ENCODE results near the gene TANK.

The TANK gene

GRCh38 chr2:161209902-161210301 is 49.7 kb downstream of the TANK start:
- no peaks in the 10 kb centered on the region for H3K9me3 ChIP-seq (ENCODE audit: insufficient read depth, low read length)
- no peak overlapping the region for H3K9ac ChIP-seq (ENCODE audit: low read length)
- H3K27ac ChIP-seq (ENCODE audit: low read depth, low read length), result no peak overlapping the region
- TF ChIP-seq, protein P1, sequence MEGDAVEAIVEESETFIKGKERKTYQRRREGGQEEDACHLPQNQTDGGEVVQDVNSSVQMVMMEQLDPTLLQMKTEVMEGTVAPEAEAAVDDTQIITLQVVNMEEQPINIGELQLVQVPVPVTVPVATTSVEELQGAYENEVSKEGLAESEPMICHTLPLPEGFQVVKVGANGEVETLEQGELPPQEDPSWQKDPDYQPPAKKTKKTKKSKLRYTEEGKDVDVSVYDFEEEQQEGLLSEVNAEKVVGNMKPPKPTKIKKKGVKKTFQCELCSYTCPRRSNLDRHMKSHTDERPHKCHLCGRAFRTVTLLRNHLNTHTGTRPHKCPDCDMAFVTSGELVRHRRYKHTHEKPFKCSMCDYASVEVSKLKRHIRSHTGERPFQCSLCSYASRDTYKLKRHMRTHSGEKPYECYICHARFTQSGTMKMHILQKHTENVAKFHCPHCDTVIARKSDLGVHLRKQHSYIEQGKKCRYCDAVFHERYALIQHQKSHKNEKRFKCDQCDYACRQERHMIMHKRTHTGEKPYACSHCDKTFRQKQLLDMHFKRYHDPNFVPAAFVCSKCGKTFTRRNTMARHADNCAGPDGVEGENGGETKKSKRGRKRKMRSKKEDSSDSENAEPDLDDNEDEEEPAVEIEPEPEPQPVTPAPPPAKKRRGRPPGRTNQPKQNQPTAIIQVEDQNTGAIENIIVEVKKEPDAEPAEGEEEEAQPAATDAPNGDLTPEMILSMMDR (IDR thresholded peaks at IDR 0.05; ENCODE audit: insufficient read depth, low read length, poor library complexity, severe bottlenecking), result no peak
- TF ChIP-seq EZH2phosphoT487 (conservative IDR thresholded peaks at IDR 0.05; ENCODE audit: low read length), result no peak
- no peaks in the 10 kb centered on the region for H3K27me3 ChIP-seq (ENCODE audit: low read length)
- H3F3A ChIP-seq (ENCODE audit: insufficient read depth), result no peaks in the 10 kb centered on the region
- H2AFZ ChIP-seq (ENCODE audit: low read depth, low read length, severe bottlenecking), result no peak overlapping the region
- no peak overlapping the region for H3K4me2 ChIP-seq (ENCODE audit: low read depth, low read length, poor library complexity, severe bottlenecking)
- H3K9me2 ChIP-seq (replicated peaks; ENCODE audit: insufficient read depth, low read length), result no peaks in the 10 kb centered on the region
- no peaks in the 10 kb centered on the region for H3K79me2 ChIP-seq (ENCODE audit: insufficient read depth, low read length)
- H3K4me3 ChIP-seq (ENCODE audit: insufficient read depth, low read length, poor library complexity, severe bottlenecking), result no peak overlapping the region
- no peaks in the 10 kb centered on the region for H4K20me1 ChIP-seq (ENCODE audit: low read depth, low read length)
- H3K36me3 ChIP-seq (ENCODE audit: low read length), result peaks cover 7% of the 10 kb centered on the region; the same call in 1 of the 2 replicates

DNA sequence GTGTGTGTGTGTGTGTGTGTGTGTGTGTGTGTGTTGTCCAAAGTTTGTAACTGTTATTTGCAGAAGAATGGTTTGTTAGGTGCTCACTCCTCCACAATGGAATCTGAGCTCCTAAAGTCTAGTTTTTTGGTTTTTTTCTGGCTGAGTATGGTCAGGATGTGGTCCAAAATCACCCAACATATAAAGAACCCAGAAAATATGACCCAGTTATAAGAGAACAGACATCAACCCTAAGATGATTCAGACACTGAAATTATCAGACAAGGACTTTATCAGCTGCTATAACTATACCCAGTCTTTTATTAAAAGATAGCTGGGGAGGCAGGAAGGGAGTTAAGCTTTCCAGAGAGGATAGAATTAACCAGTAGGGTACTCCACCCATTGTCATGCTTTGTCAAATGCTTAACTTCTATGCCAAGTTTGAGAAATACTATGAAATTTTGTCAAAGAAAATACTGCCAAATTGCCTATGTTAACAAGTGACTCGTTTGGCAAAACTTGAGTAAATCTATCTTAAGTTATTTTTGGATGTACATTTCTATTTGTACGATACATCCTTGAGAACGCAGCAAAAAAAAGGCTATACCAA is 57.5 kb downstream of the TANK start:
- no peak overlapping the region for H3K4me2 ChIP-seq (ENCODE audit: low read depth, low read length, poor library complexity, severe bottlenecking)
- no peaks in the 10 kb centered on the region for H3K27me3 ChIP-seq (ENCODE audit: low read length)
- H3K9me3 ChIP-seq (ENCODE audit: insufficient read depth, low read length), result no peaks in the 10 kb centered on the region
- H3K9ac ChIP-seq (ENCODE audit: low read length), result no peak overlapping the region
- H2AFZ ChIP-seq (ENCODE audit: low read depth, low read length, severe bottlenecking), result no peak overlapping the region
- H3K9me2 ChIP-seq (replicated peaks; ENCODE audit: insufficient read depth, low read length), result no peaks in the 10 kb centered on the region
- no peak overlapping the region for H3K4me3 ChIP-seq (ENCODE audit: insufficient read depth, low read length, poor library complexity, severe bottlenecking)
- no peaks in the 10 kb centered on the region for H3K36me3 ChIP-seq (ENCODE audit: low read length)
- H3K79me2 ChIP-seq (ENCODE audit: insufficient read depth, low read length), result no peaks in the 10 kb centered on the region
- 0 out of 2 replicates have a peak, but pooled peaks cover 3% of the 10 kb centered on the region for H3F3A ChIP-seq (ENCODE audit: insufficient read depth)
- no peak overlapping the region for H3K27ac ChIP-seq (ENCODE audit: low read depth, low read length)
- H4K20me1 ChIP-seq (ENCODE audit: low read depth, low read length), result no peaks in the 10 kb centered on the region
- no peak for TF ChIP-seq EZH2phosphoT487 (conservative IDR thresholded peaks at IDR 0.05; ENCODE audit: low read length)
- TF ChIP-seq, protein P1 (IDR thresholded peaks at IDR 0.05; ENCODE audit: insufficient read depth, low read length, poor library complexity, severe bottlenecking), result no peak

DNA sequence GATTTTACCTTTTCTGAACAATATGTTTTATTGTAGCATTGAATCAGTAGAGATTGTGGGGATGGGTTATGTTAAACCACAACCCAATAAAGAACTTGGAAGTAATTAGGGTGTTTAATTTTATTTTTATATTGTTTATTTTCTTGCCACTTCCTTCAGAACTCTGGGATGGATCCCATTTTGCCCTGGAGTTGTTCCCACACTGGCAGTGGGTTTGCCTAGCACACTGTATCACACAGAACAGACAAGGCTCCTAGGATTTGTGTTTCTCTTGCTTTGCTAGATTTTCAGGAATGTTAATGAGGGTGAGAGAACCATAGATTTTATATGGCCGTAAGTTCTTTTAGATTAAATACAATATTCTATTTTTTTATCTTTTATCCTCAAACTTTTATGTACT is 59.0 kb downstream of the TANK start:
- Histone ChIP-seq H3K9me3 (ENCODE audit: insufficient read depth, low read length) (no peaks in the 10 kb centered on the region), H3K27ac (ENCODE audit: low read depth, low read length) (no peak overlapping the region), H3K4me2 (ENCODE audit: low read depth, low read length, poor library complexity, severe bottlenecking) (no peak overlapping the region), H3K4me3 (ENCODE audit: insufficient read depth, low read length, poor library complexity, severe bottlenecking) (no peak overlapping the region), H4K20me1 (ENCODE audit: low read depth, low read length) (no peaks in the 10 kb centered on the region), H3K36me3 (ENCODE audit: low read length) (no peaks in the 10 kb centered on the region), H2AFZ (ENCODE audit: low read depth, low read length, severe bottlenecking) (no peak overlapping the region), H3K27me3 (ENCODE audit: low read length) (no peaks in the 10 kb centered on the region), H3K79me2 (ENCODE audit: insufficient read depth, low read length) (no peaks in the 10 kb centered on the region), H3K9me2 (replicated peaks; ENCODE audit: insufficient read depth, low read length) (no peaks in the 10 kb centered on the region), H3F3A (ENCODE audit: insufficient read depth) (0 out of 2 replicates have a peak, but pooled peaks cover 3% of the 10 kb centered on the region), H3K9ac (ENCODE audit: low read length) (no peak overlapping the region)
- no peak for TF ChIP-seq EZH2phosphoT487 (conservative IDR thresholded peaks at IDR 0.05; ENCODE audit: low read length)
- TF ChIP-seq, protein P1 (IDR thresholded peaks at IDR 0.05; ENCODE audit: insufficient read depth, low read length, poor library complexity, severe bottlenecking), result no peak

All from SU-DHL-6 (cell line).